B cell (primary cell): Measurements from ENCODE around the gene PLEKHA5.

ENCODE experiments used
- CTCF ChIP-seq: fragments of 200-600 bp; IDR thresholded peaks from one replicate; pipeline ENCODE4 v1.8.0; 2022; ENCODE audit warnings: antibody characterized with exemption, mild to moderate bottlenecking
- EZH2 ChIP-seq: IDR thresholded peaks from 2 replicates; pipeline ENCODE4 v1.6.1; 2012; ENCODE audit warnings: borderline replicate concordance, low read depth, mild to moderate bottlenecking, moderate library complexity, low read length; ENCODE audit not compliant: insufficient read depth, poor library complexity, severe bottlenecking

- TF ChIP-seq CTCF (no peak), EZH2 (no peak)
Measured at GRCh38 chr12:19375888-19376287, 246.4 kb downstream of the PLEKHA5 start.
